ENCODE data around the gene SPARCL1. TPM values are rescaled to one million over a fixed set of nuclear protein-coding genes. Genes with fewer than 3 reads are reported as not detected.

The SPARCL1 gene
- total and polyA plus RNA-seq, 10 donors = 27.2 to 318 (median 84.7) TPM

Other genes starting within 250 kb of the SPARCL1 start
- 1 to 10 TPM in 1 of 7 donors, under 1 TPM in 6; 0.25 to 1.2 (median 0.52) TPM for gene HSD17B13, start 206.5 kb downstream of the SPARCL1 start, total RNA-seq
- gene HSD17B13, start 206.5 kb downstream of the SPARCL1 start, polyA plus RNA-seq = under 1 TPM; 0.09 to 0.30 (median 0.13) TPM
- gene HSD17B11, start 138.2 kb downstream of the SPARCL1 start, total RNA-seq = 100 to 1,000 TPM in 1 of 7 donors, 10 to 100 TPM in 6; 50.0 to 121 (median 60.5) TPM
- 10 to 100 TPM; 27.0 to 48.0 (median 35.2) TPM for gene HSD17B11, start 138.2 kb downstream of the SPARCL1 start, polyA plus RNA-seq
- gene NUDT9, start 106.8 kb downstream of the SPARCL1 start, total RNA-seq = 10 to 100 TPM; 14.9 to 23.5 (median 20.8) TPM
- 10 to 100 TPM; 17.0 to 23.7 (median 19.9) TPM for gene NUDT9, start 106.8 kb downstream of the SPARCL1 start, polyA plus RNA-seq
- gene DSPP, start 79.2 kb upstream of the SPARCL1 start, total RNA-seq = not detected
- not detected for gene DSPP, start 79.2 kb upstream of the SPARCL1 start, polyA plus RNA-seq
- gene DMP1, start 120.9 kb upstream of the SPARCL1 start, total RNA-seq = not detected
- under 1 TPM in 1 of 3 donors, not detected in 2; 0.02 TPM for gene DMP1, start 120.9 kb upstream of the SPARCL1 start, polyA plus RNA-seq

Data from spleen (tissue), 10 donors.